IPS-15b (cell line): Measurements from ENCODE around the gene FANCF.
A peak's percentile ranks its signal among the peaks of the same experiment; 100 is the strongest.

Experiments used
- H3K27me3 ChIP-seq: one replicate; pipeline ENCODE4 v1.6.1; 2013; ENCODE audit warnings: low read length; ENCODE audit not compliant: control insufficient read depth, insufficient read depth
- H3K36me3 ChIP-seq: one replicate; pipeline ENCODE4 v1.6.1; 2013; ENCODE audit warnings: low read length; ENCODE audit not compliant: control insufficient read depth, insufficient read depth
- H3K4me1 ChIP-seq: one replicate; pipeline ENCODE4 v1.6.1; 2013; ENCODE audit warnings: mild to moderate bottlenecking, low read length; ENCODE audit not compliant: control insufficient read depth, insufficient read depth
- H3K4me3 ChIP-seq: one replicate; pipeline ENCODE4 v1.5.1; 2013; ENCODE audit warnings: low read depth, low read length
- H3K9ac ChIP-seq: one replicate; pipeline ENCODE4 v1.6.1; 2013; ENCODE audit warnings: low read depth, mild to moderate bottlenecking, low read length
- H3K9me3 ChIP-seq: one replicate; pipeline ENCODE4 v1.6.1; 2013; ENCODE audit warnings: mild to moderate bottlenecking, low read length; ENCODE audit not compliant: control insufficient read depth, insufficient read depth

Gene FANCF

DNA sequence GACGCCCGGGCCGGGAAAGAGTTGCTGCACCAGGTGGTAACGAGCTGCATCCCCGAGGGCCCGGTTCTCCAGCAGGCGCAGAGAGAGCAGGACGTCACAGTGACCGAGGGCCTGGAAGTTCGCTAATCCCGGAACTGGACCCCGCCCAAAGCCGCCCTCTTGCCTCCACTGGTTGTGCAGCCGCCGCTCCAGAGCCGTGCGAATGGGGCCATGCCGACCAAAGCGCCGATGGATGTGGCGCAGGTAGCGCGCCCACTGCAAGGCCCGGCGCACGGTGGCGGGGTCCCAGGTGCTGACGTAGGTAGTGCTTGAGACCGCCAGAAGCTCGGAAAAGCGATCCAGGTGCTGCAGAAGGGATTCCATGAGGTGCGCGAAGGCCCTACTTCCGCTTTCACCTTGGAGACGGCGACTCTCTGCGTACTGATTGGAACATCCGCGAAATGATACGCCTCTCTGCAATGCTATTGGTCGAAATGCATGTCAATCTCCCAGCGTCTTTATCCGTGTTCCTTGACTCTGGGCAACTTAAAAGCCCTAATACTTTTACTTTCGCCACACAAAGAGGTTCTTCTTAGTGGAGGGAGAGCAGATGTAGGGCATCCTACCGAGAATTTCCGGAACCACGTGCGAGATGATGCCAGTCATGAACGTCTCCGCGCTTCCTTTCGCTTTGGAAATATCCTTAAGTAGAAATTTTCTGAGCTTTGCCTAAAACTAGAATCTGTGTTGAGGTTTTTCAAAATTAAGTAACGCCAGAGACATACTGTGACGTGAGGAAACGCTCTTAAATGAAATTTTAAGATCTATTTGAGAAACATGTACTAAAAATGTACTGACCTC, at the start of gene FANCF:
Gene FANCF, minus strand, starts transcription at position 376 of the 840 bp plus-strand sequence. Its CDS starts 13 bp downstream, at position 363.
- peak within 1 kb of the TSS; percentile 84 for H3K9ac ChIP-seq
- H3K4me1 ChIP-seq: peaks cover 6% of the 10 kb centered on the region
- H3K36me3 ChIP-seq: no peaks in the 10 kb centered on the region
- no peaks in the 10 kb centered on the region for H3K9me3 ChIP-seq
- no peaks in the 10 kb centered on the region for H3K27me3 ChIP-seq
- H3K4me3 ChIP-seq: peak within 1 kb of the TSS; percentile 81

- H3K36me3 ChIP-seq: no peaks in the 10 kb centered on the region
- H3K4me3 ChIP-seq: no peak overlapping the region
- H3K27me3 ChIP-seq: no peaks in the 10 kb centered on the region
- H3K9me3 ChIP-seq: no peaks in the 10 kb centered on the region
- no peak overlapping the region for H3K9ac ChIP-seq
- no peaks in the 10 kb centered on the region for H3K4me1 ChIP-seq
Observed at GRCh38 chr11:22674470-22675439, 49.1 kb upstream of the FANCF start.

DNA sequence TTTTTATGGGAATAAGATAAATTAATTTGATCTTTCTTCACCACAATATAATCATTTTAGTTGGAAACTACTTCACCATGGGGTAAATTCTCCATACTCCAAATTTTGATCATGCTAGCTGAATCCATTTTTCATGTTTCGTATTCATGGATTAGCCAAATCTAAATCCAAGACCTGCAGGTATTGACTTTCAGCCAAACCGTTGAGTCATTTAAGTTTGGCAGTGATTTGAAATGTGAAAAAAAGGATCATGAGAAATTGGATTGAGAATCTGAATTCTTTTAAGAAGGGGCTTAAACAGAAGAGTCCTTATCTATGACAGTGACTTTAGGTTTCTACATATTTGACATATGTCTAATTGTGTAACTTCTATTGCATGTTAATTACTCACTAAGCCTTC, 46.1 kb upstream of the FANCF start:
- H3K4me1 ChIP-seq: peaks cover 9% of the 10 kb centered on the region
- H3K9me3 ChIP-seq: no peaks in the 10 kb centered on the region
- no peaks in the 10 kb centered on the region for H3K36me3 ChIP-seq
- no peak overlapping the region for H3K4me3 ChIP-seq
- H3K27me3 ChIP-seq: peaks cover 19% of the 10 kb centered on the region
- H3K9ac ChIP-seq: no peak overlapping the region

DNA sequence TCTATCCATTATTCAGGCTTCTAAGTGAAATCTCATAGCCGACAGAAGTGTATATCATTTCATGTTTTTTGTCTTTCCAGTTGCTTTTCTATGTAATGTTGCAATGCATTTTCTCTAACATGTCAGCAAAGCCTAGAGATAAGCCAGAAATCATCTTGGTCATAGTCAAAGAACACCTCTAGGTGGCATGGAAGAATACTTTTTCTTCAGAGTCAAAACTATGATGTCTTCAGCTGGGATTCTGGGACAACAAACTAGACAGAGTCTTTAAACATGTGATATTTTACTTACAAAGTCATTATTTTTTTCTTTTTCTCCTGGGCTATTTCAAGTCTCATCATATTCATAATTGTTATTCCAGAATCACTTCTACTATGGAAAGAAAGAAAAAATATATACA, 45.2 kb upstream of the FANCF start:
- Histone ChIP-seq H3K36me3 (no peaks in the 10 kb centered on the region), H3K4me1 (peaks cover 12% of the 10 kb centered on the region), H3K27me3 (peaks cover 23% of the 10 kb centered on the region), H3K9ac (no peak overlapping the region), H3K9me3 (no peaks in the 10 kb centered on the region), H3K4me3 (no peak overlapping the region)

- peaks cover 23% of the 10 kb centered on the region for H3K27me3 ChIP-seq
Observed at GRCh38 chr11:22669368-22669767, 43.7 kb upstream of the FANCF start.

GRCh38 chr11:22668005-22668796, 42.6 kb upstream of the FANCF start:
- no peaks in the 10 kb centered on the region for H3K9me3 ChIP-seq
- no peak overlapping the region for H3K9ac ChIP-seq
- H3K36me3 ChIP-seq: no peaks in the 10 kb centered on the region
- no peak overlapping the region for H3K4me3 ChIP-seq
- H3K27me3 ChIP-seq: peaks cover 23% of the 10 kb centered on the region
- H3K4me1 ChIP-seq: peaks cover 13% of the 10 kb centered on the region

More at GRCh38 chr11:22669368-22669767, 43.7 kb upstream of the FANCF start:
- Histone ChIP-seq H3K9me3 (no peaks in the 10 kb centered on the region), H3K9ac (no peak overlapping the region), H3K4me1 (peaks cover 13% of the 10 kb centered on the region), H3K36me3 (no peaks in the 10 kb centered on the region), H3K4me3 (no peak overlapping the region)

- no peaks in the 10 kb centered on the region for H3K36me3 ChIP-seq
- H3K9me3 ChIP-seq: no peaks in the 10 kb centered on the region
- peaks cover 23% of the 10 kb centered on the region for H3K27me3 ChIP-seq
- peaks cover 13% of the 10 kb centered on the region for H3K4me1 ChIP-seq
- peak overlapping the region; percentile 61 for H3K4me3 ChIP-seq
- peak overlapping the region; percentile 80 for H3K9ac ChIP-seq
Observed at GRCh38 chr11:22666688-22667439, 41.2 kb upstream of the FANCF start.

DNA sequence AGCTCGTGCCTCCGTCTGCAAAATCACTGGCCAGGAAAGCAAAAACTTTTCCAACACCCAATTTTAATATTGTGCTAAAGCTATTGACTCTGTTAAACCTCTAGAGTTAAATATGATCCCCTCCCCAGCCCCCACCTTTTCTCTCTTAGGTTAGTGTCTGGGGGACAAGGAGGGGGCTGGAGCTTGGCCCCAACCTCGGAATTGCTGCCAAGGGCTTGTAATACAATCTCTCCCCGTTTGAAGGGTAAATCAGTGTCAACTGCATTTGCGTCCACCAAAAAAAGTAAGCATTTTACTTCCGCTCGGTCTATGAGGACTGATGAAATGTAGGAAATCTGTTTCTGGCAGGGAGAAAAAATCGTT, 40.7 kb upstream of the FANCF start, which contains the start of gene GAS2:
Gene GAS2, plus strand, starts transcription at position 287 of the 363 bp plus-strand sequence. CDS start 8,259 bp downstream, outside the sequence.
- peak within 1 kb of the TSS; percentile 80 for H3K9ac ChIP-seq
- H3K4me1 ChIP-seq: peaks cover 13% of the 10 kb centered on the region
- H3K9me3 ChIP-seq: no peaks in the 10 kb centered on the region
- no peaks in the 10 kb centered on the region for H3K36me3 ChIP-seq
- peak within 1 kb of the TSS; percentile 61 for H3K4me3 ChIP-seq
- peaks cover 23% of the 10 kb centered on the region for H3K27me3 ChIP-seq

- Histone ChIP-seq H3K36me3 (no peaks in the 10 kb centered on the region), H3K9ac (no peak overlapping the region), H3K4me1 (peaks cover 4% of the 10 kb centered on the region), H3K9me3 (no peaks in the 10 kb centered on the region), H3K27me3 (no peaks in the 10 kb centered on the region), H3K4me3 (no peak overlapping the region)
Observed at GRCh38 chr11:22659783-22660182, 34.2 kb upstream of the FANCF start.

GRCh38 chr11:22657101-22657694, 31.6 kb upstream of the FANCF start:
- peaks cover 4% of the 10 kb centered on the region for H3K4me1 ChIP-seq
- H3K9me3 ChIP-seq: no peaks in the 10 kb centered on the region
- H3K4me3 ChIP-seq: no peak overlapping the region
- H3K27me3 ChIP-seq: no peaks in the 10 kb centered on the region
- H3K36me3 ChIP-seq: no peaks in the 10 kb centered on the region
- no peak overlapping the region for H3K9ac ChIP-seq
